Breast epithelium (tissue), 3 donors: Measurements from ENCODE around the gene CDX1.

Experiments
- CTCF ChIP-seq, 3 donors: fragments of 450-650 bp; IDR thresholded peaks; one replicate each; pipeline ENCODE4 v1.5.1; 2016 to 2017; ENCODE audit warnings: antibody characterized with exemption in 3 of 3, mild to moderate bottlenecking in 3 of 3, moderate library complexity in 3 of 3
- POLR2A ChIP-seq: fragments of 450-650 bp; IDR thresholded peaks from one replicate; pipeline ENCODE4 v1.6.1; 2016; ENCODE audit warnings: antibody characterized with exemption, mild to moderate bottlenecking, moderate library complexity

DNA sequence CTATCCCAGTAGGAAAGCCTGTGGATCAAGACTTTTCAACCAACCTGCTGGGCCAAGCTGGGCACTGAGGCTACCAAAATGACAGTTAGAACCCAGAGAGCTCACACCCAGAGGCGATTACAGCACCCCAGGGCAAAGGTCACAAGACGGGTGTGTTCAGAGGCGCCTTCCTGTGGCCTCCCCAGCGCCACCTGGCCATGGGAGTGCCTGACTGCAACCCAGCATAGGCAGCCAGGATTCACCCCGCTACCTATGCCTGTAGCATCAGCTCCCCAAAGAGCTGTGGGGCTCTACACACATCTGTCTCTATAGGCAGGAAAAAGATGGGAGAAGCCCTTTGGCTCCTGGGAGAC lies 44.4 kb upstream of the CDX1 start:
- TF ChIP-seq CTCF (IDR thresholded peaks at IDR 0.05) (no peak), POLR2A (no peak)
